ENCODE measurements around the gene ANKK1.

DNA sequence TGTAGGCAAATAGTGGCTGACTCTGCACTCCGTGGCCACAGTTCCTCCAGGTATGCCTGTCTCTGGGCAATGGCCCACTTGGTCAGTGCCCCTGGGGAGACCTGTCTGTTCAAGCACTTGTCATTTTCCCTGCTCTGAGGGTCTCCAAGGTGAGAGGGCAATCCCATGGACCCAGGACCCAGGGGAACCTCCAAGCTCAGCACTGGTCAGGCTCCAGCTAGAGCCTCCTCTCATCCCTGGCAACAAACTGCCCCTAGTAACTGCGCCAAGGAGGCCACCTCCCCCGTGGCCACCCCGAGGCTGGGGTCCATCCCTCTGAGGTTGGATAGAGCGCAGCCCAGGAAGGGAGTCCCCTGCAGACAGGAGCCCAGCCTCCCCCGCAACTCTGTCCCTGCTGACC, 713 bp upstream of the ANKK1 start:
- TF ChIP-seq, protein P1, sequence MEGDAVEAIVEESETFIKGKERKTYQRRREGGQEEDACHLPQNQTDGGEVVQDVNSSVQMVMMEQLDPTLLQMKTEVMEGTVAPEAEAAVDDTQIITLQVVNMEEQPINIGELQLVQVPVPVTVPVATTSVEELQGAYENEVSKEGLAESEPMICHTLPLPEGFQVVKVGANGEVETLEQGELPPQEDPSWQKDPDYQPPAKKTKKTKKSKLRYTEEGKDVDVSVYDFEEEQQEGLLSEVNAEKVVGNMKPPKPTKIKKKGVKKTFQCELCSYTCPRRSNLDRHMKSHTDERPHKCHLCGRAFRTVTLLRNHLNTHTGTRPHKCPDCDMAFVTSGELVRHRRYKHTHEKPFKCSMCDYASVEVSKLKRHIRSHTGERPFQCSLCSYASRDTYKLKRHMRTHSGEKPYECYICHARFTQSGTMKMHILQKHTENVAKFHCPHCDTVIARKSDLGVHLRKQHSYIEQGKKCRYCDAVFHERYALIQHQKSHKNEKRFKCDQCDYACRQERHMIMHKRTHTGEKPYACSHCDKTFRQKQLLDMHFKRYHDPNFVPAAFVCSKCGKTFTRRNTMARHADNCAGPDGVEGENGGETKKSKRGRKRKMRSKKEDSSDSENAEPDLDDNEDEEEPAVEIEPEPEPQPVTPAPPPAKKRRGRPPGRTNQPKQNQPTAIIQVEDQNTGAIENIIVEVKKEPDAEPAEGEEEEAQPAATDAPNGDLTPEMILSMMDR (IDR thresholded peaks at IDR 0.05): no peak
- TF ChIP-seq EZH2 (IDR thresholded peaks at IDR 0.05; ENCODE audit: borderline replicate concordance, insufficient read depth, low read depth, low read length, poor library complexity, severe bottlenecking): no peak

Measured in B cell (primary cell).